Midbrain (tissue), 1 donor: Measurements from ENCODE around the gene CCDC15.
A peak's percentile ranks its signal among the peaks of the same experiment; 100 is the strongest.

Experiments used
- DNase-seq: peaks from one replicate; lab custom pipeline; 2025; lab: John Stamatoyannopoulos, UW

The CCDC15 gene

GRCh38 chr11:124953753-124954589 is at the start of gene CCDC15:
Gene CCDC15, plus strand, starts transcription at chr11:124954202. Its CDS starts 531 bp downstream, at chr11:124954733.
- DNase-seq: peak; percentile 98

GRCh38 chr11:124915541-124916369 is 38.2 kb upstream of the CCDC15 start:
- no peak for DNase-seq

- no peak for DNase-seq
Measured at GRCh38 chr11:124916370-124916710, 37.7 kb upstream of the CCDC15 start.

- peak; percentile 92 for DNase-seq
Measured at GRCh38 chr11:124917115-124917637, 36.8 kb upstream of the CCDC15 start.

GRCh38 chr11:124918950-124919349 is 35.1 kb upstream of the CCDC15 start, which contains the start of gene HEPN1:
Gene HEPN1, plus strand, starts transcription at chr11:124919250.
- no peak for DNase-seq

- DNase-seq: no peak
Measured at GRCh38 chr11:124919898-124920297, 34.1 kb upstream of the CCDC15 start.

GRCh38 chr11:124920356-124920755 is 33.6 kb upstream of the CCDC15 start:
- no peak for DNase-seq

GRCh38 chr11:124920870-124921609 is 33.0 kb upstream of the CCDC15 start:
- no peak for DNase-seq

GRCh38 chr11:124922831-124923230 is 31.2 kb upstream of the CCDC15 start:
- no peak for DNase-seq

GRCh38 chr11:124923296-124923695 is 30.7 kb upstream of the CCDC15 start:
- DNase-seq: no peak

- DNase-seq: peak; percentile 70
Measured at GRCh38 chr11:124928942-124929665, 24.9 kb upstream of the CCDC15 start.

- DNase-seq: no peak
Measured at GRCh38 chr11:124930799-124931198, 23.2 kb upstream of the CCDC15 start.

GRCh38 chr11:124934862-124935547 is 19.0 kb upstream of the CCDC15 start:
- peak; percentile 63 for DNase-seq

GRCh38 chr11:124935548-124936514 is 18.2 kb upstream of the CCDC15 start, which contains the start of gene HEPACAM:
Gene HEPACAM, minus strand, starts transcription at chr11:124936047. Its CDS starts 41 bp downstream, at chr11:124936006.
- peak; percentile 92 for DNase-seq

GRCh38 chr11:124937336-124937935 is 16.6 kb upstream of the CCDC15 start:
- no peak for DNase-seq

GRCh38 chr11:124938206-124938765 is 15.7 kb upstream of the CCDC15 start:
- no peak for DNase-seq

GRCh38 chr11:124938970-124939369 is 15.0 kb upstream of the CCDC15 start:
- DNase-seq: no peak

- DNase-seq: no peak
Measured at GRCh38 chr11:124941703-124942102, 12.3 kb upstream of the CCDC15 start.
